Measurements from ENCODE around the gene AIP. TPM values are rescaled to one million over a fixed set of nuclear protein-coding genes. Genes with fewer than 3 reads are reported as not detected.
A peak's percentile ranks its signal among the peaks of the same experiment; 100 is the strongest.

The AIP gene
- total and polyA plus RNA-seq, 9 of the 15 experiments (the other 6 are each of a cell fraction or from before 2014, with no cell fraction given) = 5.2 to 92.5 (median 52.7) TPM

DNA sequence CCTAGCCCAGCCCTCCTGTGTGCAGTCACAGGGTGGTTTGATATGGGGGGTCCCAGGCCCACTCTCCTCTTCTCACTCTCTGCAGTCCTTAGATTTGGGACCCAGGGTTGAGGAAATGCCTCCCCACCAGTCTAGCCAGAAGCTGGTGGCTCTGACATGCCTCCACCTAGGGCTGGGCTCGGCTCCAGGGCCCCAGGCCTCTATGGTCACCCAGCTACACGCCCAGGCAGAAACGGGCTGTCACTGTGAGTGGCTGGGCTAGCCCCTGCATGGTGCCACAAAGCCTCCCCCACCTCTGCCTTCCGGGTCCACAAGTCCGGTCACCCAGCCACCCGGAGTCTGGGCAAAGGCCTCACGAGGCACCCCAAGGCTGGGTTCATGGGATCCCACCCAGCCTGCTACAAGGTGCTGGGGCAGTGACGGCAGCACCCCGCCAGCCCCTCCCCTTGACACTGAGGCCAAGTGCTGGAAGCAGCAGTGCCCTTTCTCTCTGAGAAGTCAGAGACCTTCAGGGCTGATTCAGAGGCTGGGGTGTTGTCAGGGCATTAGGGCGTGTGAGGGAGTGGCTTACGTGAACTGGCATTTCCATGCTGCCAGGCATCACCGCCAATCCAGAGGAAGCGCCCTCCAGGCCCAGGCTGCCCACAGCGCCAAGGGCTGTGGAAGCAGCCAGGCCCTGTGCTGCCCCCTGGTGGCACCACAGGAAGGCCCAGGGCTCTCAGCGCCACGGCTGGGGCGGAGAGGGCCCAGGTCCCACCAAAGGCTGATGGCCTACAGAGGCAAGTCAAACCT lies 23.0 kb downstream of the AIP start (continued):
- TF ChIP-seq, protein P1, sequence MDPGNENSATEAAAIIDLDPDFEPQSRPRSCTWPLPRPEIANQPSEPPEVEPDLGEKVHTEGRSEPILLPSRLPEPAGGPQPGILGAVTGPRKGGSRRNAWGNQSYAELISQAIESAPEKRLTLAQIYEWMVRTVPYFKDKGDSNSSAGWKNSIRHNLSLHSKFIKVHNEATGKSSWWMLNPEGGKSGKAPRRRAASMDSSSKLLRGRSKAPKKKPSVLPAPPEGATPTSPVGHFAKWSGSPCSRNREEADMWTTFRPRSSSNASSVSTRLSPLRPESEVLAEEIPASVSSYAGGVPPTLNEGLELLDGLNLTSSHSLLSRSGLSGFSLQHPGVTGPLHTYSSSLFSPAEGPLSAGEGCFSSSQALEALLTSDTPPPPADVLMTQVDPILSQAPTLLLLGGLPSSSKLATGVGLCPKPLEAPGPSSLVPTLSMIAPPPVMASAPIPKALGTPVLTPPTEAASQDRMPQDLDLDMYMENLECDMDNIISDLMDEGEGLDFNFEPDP (CRISPR knock-in tag; IDR thresholded peaks at IDR 0.05) = no peak
- TF ChIP-seq BRF1 (IDR thresholded peaks at IDR 0.05; ENCODE audit: borderline replicate concordance, extremely low read depth, insufficient read length) = no peak
- no peak for TF ChIP-seq ZNF384 (IDR thresholded peaks at IDR 0.05; ENCODE audit: low read depth, low read length)
- TF ChIP-seq, protein P2, sequence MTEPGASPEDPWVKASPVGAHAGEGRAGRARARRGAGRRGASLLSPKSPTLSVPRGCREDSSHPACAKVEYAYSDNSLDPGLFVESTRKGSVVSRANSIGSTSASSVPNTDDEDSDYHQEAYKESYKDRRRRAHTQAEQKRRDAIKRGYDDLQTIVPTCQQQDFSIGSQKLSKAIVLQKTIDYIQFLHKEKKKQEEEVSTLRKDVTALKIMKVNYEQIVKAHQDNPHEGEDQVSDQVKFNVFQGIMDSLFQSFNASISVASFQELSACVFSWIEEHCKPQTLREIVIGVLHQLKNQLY (CRISPR knock-in tag; conservative IDR thresholded peaks at IDR 0.05) = no peak
- no peak; the same call in 1 of the 2 replicates for TF ChIP-seq SOX6 (IDR thresholded peaks at IDR 0.05)
- TF ChIP-seq, protein P3, sequence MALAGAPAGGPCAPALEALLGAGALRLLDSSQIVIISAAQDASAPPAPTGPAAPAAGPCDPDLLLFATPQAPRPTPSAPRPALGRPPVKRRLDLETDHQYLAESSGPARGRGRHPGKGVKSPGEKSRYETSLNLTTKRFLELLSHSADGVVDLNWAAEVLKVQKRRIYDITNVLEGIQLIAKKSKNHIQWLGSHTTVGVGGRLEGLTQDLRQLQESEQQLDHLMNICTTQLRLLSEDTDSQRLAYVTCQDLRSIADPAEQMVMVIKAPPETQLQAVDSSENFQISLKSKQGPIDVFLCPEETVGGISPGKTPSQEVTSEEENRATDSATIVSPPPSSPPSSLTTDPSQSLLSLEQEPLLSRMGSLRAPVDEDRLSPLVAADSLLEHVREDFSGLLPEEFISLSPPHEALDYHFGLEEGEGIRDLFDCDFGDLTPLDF (CRISPR knock-in tag; IDR thresholded peaks at IDR 0.05) = 0 out of 2 replicates have a peak, but pooled peaks have one; percentile 37
- no peak for TF ChIP-seq ZNF143 (CRISPR knock-in tag; IDR thresholded peaks at IDR 0.05)
- TF ChIP-seq, protein P4, sequence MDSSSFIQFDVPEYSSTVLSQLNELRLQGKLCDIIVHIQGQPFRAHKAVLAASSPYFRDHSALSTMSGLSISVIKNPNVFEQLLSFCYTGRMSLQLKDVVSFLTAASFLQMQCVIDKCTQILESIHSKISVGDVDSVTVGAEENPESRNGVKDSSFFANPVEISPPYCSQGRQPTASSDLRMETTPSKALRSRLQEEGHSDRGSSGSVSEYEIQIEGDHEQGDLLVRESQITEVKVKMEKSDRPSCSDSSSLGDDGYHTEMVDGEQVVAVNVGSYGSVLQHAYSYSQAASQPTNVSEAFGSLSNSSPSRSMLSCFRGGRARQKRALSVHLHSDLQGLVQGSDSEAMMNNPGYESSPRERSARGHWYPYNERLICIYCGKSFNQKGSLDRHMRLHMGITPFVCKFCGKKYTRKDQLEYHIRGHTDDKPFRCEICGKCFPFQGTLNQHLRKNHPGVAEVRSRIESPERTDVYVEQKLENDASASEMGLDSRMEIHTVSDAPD (CRISPR knock-in tag; IDR thresholded peaks at IDR 0.05) = no peak
- TF ChIP-seq BRD4 (IDR thresholded peaks at IDR 0.05) = no peak
- TF ChIP-seq ZNF717 (CRISPR knock-in tag; IDR thresholded peaks at IDR 0.05) = no peak
- TF ChIP-seq ILF3 (IDR thresholded peaks at IDR 0.05; ENCODE audit: borderline replicate concordance) = no peak; the same call in 1 of the 2 replicates
- TF ChIP-seq, protein P5, sequence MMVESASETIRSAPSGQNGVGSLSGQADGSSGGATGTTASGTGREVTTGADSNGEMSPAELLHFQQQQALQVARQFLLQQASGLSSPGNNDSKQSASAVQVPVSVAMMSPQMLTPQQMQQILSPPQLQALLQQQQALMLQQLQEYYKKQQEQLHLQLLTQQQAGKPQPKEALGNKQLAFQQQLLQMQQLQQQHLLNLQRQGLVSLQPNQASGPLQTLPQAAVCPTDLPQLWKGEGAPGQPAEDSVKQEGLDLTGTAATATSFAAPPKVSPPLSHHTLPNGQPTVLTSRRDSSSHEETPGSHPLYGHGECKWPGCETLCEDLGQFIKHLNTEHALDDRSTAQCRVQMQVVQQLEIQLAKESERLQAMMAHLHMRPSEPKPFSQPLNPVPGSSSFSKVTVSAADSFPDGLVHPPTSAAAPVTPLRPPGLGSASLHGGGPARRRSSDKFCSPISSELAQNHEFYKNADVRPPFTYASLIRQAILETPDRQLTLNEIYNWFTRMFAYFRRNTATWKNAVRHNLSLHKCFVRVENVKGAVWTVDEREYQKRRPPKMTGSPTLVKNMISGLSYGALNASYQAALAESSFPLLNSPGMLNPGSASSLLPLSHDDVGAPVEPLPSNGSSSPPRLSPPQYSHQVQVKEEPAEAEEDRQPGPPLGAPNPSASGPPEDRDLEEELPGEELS (CRISPR knock-in tag; IDR thresholded peaks at IDR 0.05; ENCODE audit: borderline replicate concordance) = no peak
- no peak for TF ChIP-seq ZNF311 (CRISPR knock-in tag; IDR thresholded peaks at IDR 0.05)
- TF ChIP-seq ZC3H11A (IDR thresholded peaks at IDR 0.05; ENCODE audit: low read depth, low read length) = no peak
- no peak; the same call in 1 of the 2 replicates for TF ChIP-seq DMBX1 (CRISPR knock-in tag; IDR thresholded peaks at IDR 0.05; ENCODE audit: borderline replicate concordance)
- no peak for TF ChIP-seq POLR2AphosphoS2 (IDR thresholded peaks at IDR 0.05; ENCODE audit: low read length)
- no peak for TF ChIP-seq MIER1 (IDR thresholded peaks at IDR 0.05; ENCODE audit: low read depth)
- TF ChIP-seq ZNF75A (CRISPR knock-in tag; IDR thresholded peaks at IDR 0.05) = no peak

Data from K562 (cell line).